H9 (cell line): Measurements from ENCODE around the gene TJAP1. TPM values are rescaled to one million over a fixed set of nuclear protein-coding genes. Genes with fewer than 3 reads are reported as not detected.
"Not testable (repeated sequence)": the region's sequence is repeated elsewhere in the genome, so short reads cannot be mapped to it uniquely, and the experiment has no call there.

ENCODE experiments used
- DNase-seq: peaks from one replicate; pipeline ENCODE4 v3.0.0-alpha.2; 2017
- H2AFZ ChIP-seq: one replicate; pipeline ENCODE4 v1.6.1; 2013; ENCODE audit warnings: mild to moderate bottlenecking, low read length, control low read depth, moderate library complexity
- H2AK5ac ChIP-seq: 2 replicates; pipeline ENCODE4 v1.6.1; 2013; ENCODE audit warnings: low read length, control low read depth, mixed read lengths; ENCODE audit not compliant: insufficient read length
- H2BK120ac ChIP-seq: one replicate; pipeline ENCODE4 v1.6.1; 2013; ENCODE audit warnings: low read depth, mild to moderate bottlenecking, low read length, control low read depth, inconsistent platforms; ENCODE audit not compliant: poor library complexity, severe bottlenecking
- H2BK12ac ChIP-seq: 2 replicates; pipeline ENCODE4 v1.6.1; 2013; ENCODE audit warnings: low read length, control low read depth, mixed read lengths, low read depth; ENCODE audit not compliant: insufficient read length
- H2BK15ac ChIP-seq: 2 replicates; pipeline ENCODE4 v1.6.1; 2013; ENCODE audit warnings: low read depth, low read length, control low read depth
- H2BK20ac ChIP-seq: one replicate; pipeline ENCODE4 v1.6.1; 2013; ENCODE audit warnings: low read depth, mild to moderate bottlenecking, low read length, control low read depth, inconsistent platforms; ENCODE audit not compliant: poor library complexity, severe bottlenecking
- H2BK5ac ChIP-seq: 2 replicates; pipeline ENCODE4 v1.6.1; 2013; ENCODE audit warnings: low read length, control low read depth, mixed read lengths; ENCODE audit not compliant: insufficient read length
- H3K14ac ChIP-seq: 2 replicates; pipeline ENCODE4 v1.6.1; 2013; ENCODE audit warnings: low read length, control low read depth; ENCODE audit not compliant: insufficient read depth
- H3K18ac ChIP-seq: 2 replicates; pipeline ENCODE4 v1.6.1; 2013; ENCODE audit warnings: low read depth, mild to moderate bottlenecking, mixed read lengths, low read length, control low read depth; ENCODE audit not compliant: insufficient read length
- H3K23ac ChIP-seq: 2 replicates; pipeline ENCODE4 v1.6.1; 2013; ENCODE audit warnings: low read length, control low read depth, mixed read lengths, low read depth; ENCODE audit not compliant: insufficient read length
- H3K23me2 ChIP-seq: 2 replicates; pipeline ENCODE4 v1.6.1; 2013; ENCODE audit warnings: low read depth, mild to moderate bottlenecking, mixed read lengths, low read length, control low read depth; ENCODE audit not compliant: insufficient read length, poor library complexity, severe bottlenecking
- H3K27ac ChIP-seq: 2 replicates; pipeline ENCODE4 v1.5.1; 2013; ENCODE audit warnings: low read length, control low read depth, mixed read lengths, low read depth; ENCODE audit not compliant: insufficient read length
- H3K27me3 ChIP-seq: 2 replicates; pipeline ENCODE4 v1.6.1; 2013; ENCODE audit warnings: low read length, control low read depth, inconsistent platforms; ENCODE audit not compliant: insufficient read depth
- H3K4ac ChIP-seq: 2 replicates; pipeline ENCODE4 v1.6.1; 2013; ENCODE audit warnings: low read depth, mild to moderate bottlenecking, control low read depth, inconsistent platforms, low read length, moderate library complexity
- H3K4me1 ChIP-seq: 2 replicates; pipeline ENCODE4 v1.6.1; 2013; ENCODE audit warnings: low read length, control low read depth, inconsistent platforms; ENCODE audit not compliant: insufficient read depth
- H3K4me2 ChIP-seq: 2 replicates; pipeline ENCODE4 v1.6.1; 2013; ENCODE audit warnings: low read length, control low read depth, mixed read lengths; ENCODE audit not compliant: insufficient read length, insufficient read depth
- H3K56ac ChIP-seq: 2 replicates; pipeline ENCODE4 v1.6.1; 2013; ENCODE audit warnings: low read depth, mild to moderate bottlenecking, mixed read lengths, low read length, control low read depth; ENCODE audit not compliant: insufficient read length
- H3K79me1 ChIP-seq: 2 replicates; pipeline ENCODE4 v1.6.1; 2013; ENCODE audit warnings: low read depth, mild to moderate bottlenecking, moderate library complexity, low read length, control low read depth, inconsistent platforms; ENCODE audit not compliant: insufficient read depth, poor library complexity, severe bottlenecking
- H3K79me2 ChIP-seq: 2 replicates; pipeline ENCODE4 v1.6.1; 2013; ENCODE audit warnings: low read length, control low read depth, inconsistent platforms; ENCODE audit not compliant: insufficient read depth
- H3K9ac ChIP-seq: 2 replicates; pipeline ENCODE4 v1.6.1; 2013; ENCODE audit warnings: low read length, control low read depth, mixed read lengths; ENCODE audit not compliant: insufficient read length; ENCODE audit errors: extremely low read depth
- H3K9me3 ChIP-seq: one replicate; pipeline ENCODE4 v1.6.1; 2013; ENCODE audit warnings: low read depth, low read length, inconsistent platforms; ENCODE audit not compliant: control insufficient read depth
- H3T11ph ChIP-seq: one replicate; pipeline ENCODE4 v1.6.1; 2013; ENCODE audit warnings: mild to moderate bottlenecking, low read length, control low read depth, inconsistent platforms
- H4K20me1 ChIP-seq: one replicate; pipeline ENCODE4 v1.6.1; 2013; ENCODE audit not compliant: control insufficient read depth, insufficient read length, insufficient read depth
- H4K5ac ChIP-seq: 2 replicates; pipeline ENCODE4 v1.6.1; 2013; ENCODE audit warnings: low read depth, mild to moderate bottlenecking, mixed read lengths, low read length, control low read depth; ENCODE audit not compliant: insufficient read length
- H4K8ac ChIP-seq: replicated peaks from 2 replicates; pipeline ENCODE4 v1.6.1; 2013; ENCODE audit warnings: low read length, control low read depth, mixed read lengths, low read depth; ENCODE audit not compliant: insufficient read length
- H4K91ac ChIP-seq: 2 replicates; pipeline ENCODE4 v1.6.1; 2013; ENCODE audit warnings: low read depth, mild to moderate bottlenecking, moderate library complexity, mixed read lengths, low read length, control low read depth; ENCODE audit not compliant: insufficient read length
- H3K27ac Mint-ChIP-seq, 3 experiments: 2 replicates in 2 of 3; 3 replicates in 1 of 3; pipeline ENCODE4 v1.8.0; 2020 to 2021; ENCODE audit warnings: mixed read lengths in 3 of 3, mild to moderate bottlenecking in 1 of 3, moderate library complexity in 1 of 3
- H3K27me3 Mint-ChIP-seq: 2 replicates; pipeline ENCODE4 v1.8.0; 2021; ENCODE audit warnings: low read depth, mild to moderate bottlenecking, moderate library complexity, mixed read lengths
- H3K36me3 Mint-ChIP-seq, 3 experiments: 2 replicates in 2 of 3; 3 replicates in 1 of 3; pipeline ENCODE4 v1.8.0; 2020 to 2021; ENCODE audit warnings: low read depth in 3 of 3, mixed read lengths in 3 of 3; ENCODE audit not compliant: insufficient read depth in 1 of 3
- H3K4me1 Mint-ChIP-seq, 2 experiments: 2 replicates each; pipeline ENCODE4 v1.8.0; 2020; ENCODE audit warnings: mixed read lengths in 2 of 2
- H3K4me3 Mint-ChIP-seq, 2 experiments: 2 replicates in 1 of 2; 3 replicates in 1 of 2; pipeline ENCODE4 v1.8.0; 2020 to 2021; ENCODE audit warnings: mild to moderate bottlenecking in 2 of 2, mixed read lengths in 2 of 2, moderate library complexity in 1 of 2
- H3K9me3 Mint-ChIP-seq, 2 experiments: 2 replicates in 1 of 2; 3 replicates in 1 of 2; pipeline ENCODE4 v1.8.0; 2020; ENCODE audit warnings: mild to moderate bottlenecking in 2 of 2, mixed read lengths in 2 of 2, moderate library complexity in 1 of 2
- CTCF ChIP-seq: fragments of 200-600 bp; sonication (generic); conservative IDR thresholded peaks from 3 replicates; pipeline ENCODE4 v1.8.0; 2021; ENCODE audit warnings: antibody characterized with exemption, mild to moderate bottlenecking
- WGBS: extraction: QIAGEN DNeasy Blood & Tissue Kit; methylation state at CpG from one replicate; pipeline ENCODE4 v1.1.7; 2013; ENCODE audit warnings: missing lambda C conversion rate, low lambda C conversion rate, mixed read lengths; ENCODE audit not compliant: insufficient read length; ENCODE audit errors: extremely low coverage; 5-methylcytosine and 5-hydroxymethylcytosine counted together
- total RNA-seq: library from RNA; stranded (reverse); gene quantifications from 2 replicates; pipeline ENCODE4 v1.2.1, GENCODE V29; 2021

The TJAP1 gene
- total RNA-seq, 1 experiment from 2014 or later: 45.1 TPM

GRCh38 chr6:43497689-43498088, 20.3 kb downstream of the TJAP1 start:
- no peak overlapping the region for H3K4me3 Mint-ChIP-seq
- H4K20me1 ChIP-seq: peaks cover 2% of the 10 kb centered on the region

GRCh38 chr6:43498291-43498690, 20.9 kb downstream of the TJAP1 start:
- not testable (repeated sequence) for H4K8ac ChIP-seq, H3K27ac ChIP-seq, H3K23ac ChIP-seq, H3K27me3 Mint-ChIP-seq, H3K4me2 ChIP-seq, H3K9ac ChIP-seq, H2BK20ac ChIP-seq, H3K23me2 ChIP-seq, H3K4ac ChIP-seq, H3K27ac Mint-ChIP-seq, H3K4me3 Mint-ChIP-seq, H3K9me3 Mint-ChIP-seq, H3K79me2 ChIP-seq, H3K4me1 ChIP-seq, H2AFZ ChIP-seq, DNase-seq, H3K79me1 ChIP-seq, H3K27me3 ChIP-seq, H3K56ac ChIP-seq, H2BK12ac ChIP-seq, H4K5ac ChIP-seq, H2BK120ac ChIP-seq, H3K18ac ChIP-seq, H2AK5ac ChIP-seq, H3K9me3 ChIP-seq, H3K14ac ChIP-seq, H2BK15ac ChIP-seq, H3T11ph ChIP-seq, H2BK5ac ChIP-seq, H4K20me1 ChIP-seq, H4K91ac ChIP-seq
- WGBS: no CpG with 5 or more reads among the region's 5 CpGs
- Mint-ChIP-seq H3K4me1 (peaks cover 15% of the 10 kb centered on the region in 2 experiments), H3K36me3 (peaks cover 21 to 56% (median 54%) of the 10 kb centered on the region in 3 experiments)

More at GRCh38 chr6:43497689-43498088, 20.3 kb downstream of the TJAP1 start:
- Histone ChIP-seq H4K5ac (no peak overlapping the region), H3K4me1 (peaks cover 3% of the 10 kb centered on the region; the same call in 1 of the 2 replicates), H2BK5ac (no peak overlapping the region), H3K27me3 (no peaks in the 10 kb centered on the region), H2BK12ac (no peak overlapping the region), H3K23me2 (no peaks in the 10 kb centered on the region), H2BK20ac (no peak overlapping the region), H3K9me3 (no peaks in the 10 kb centered on the region), H4K91ac (no peak overlapping the region), H2BK120ac (no peak overlapping the region), H3K4me2 (no peak overlapping the region), H3T11ph (no peak overlapping the region), H3K18ac (no peak overlapping the region), H3K14ac (no peak overlapping the region), H3K56ac (no peak overlapping the region), H3K23ac (no peak overlapping the region), H3K79me1 (peaks cover 2% of the 10 kb centered on the region), H2AFZ (no peak overlapping the region), H3K4ac (no peak overlapping the region), H2AK5ac (no peak overlapping the region), H4K8ac (no peak overlapping the region), H3K9ac (no peak overlapping the region), H2BK15ac (no peak overlapping the region), H3K79me2 (no peaks in the 10 kb centered on the region; the same call in 1 of the 2 replicates), H3K27ac (no peak overlapping the region)
- H3K9me3 Mint-ChIP-seq: no peaks in the 10 kb centered on the region
- peaks cover 21% of the 10 kb centered on the region in 2 experiments for H3K4me1 Mint-ChIP-seq
- no peaks in the 10 kb centered on the region for H3K27me3 Mint-ChIP-seq
- WGBS: no CpG with 5 or more reads among the region's 12 CpGs
- TF ChIP-seq CTCF: no peak
- H3K36me3 Mint-ChIP-seq: peaks cover 19 to 50% (median 48%) of the 10 kb centered on the region in 3 experiments
- no peak for DNase-seq
- peak overlapping the region in 1 of 3 experiments; percentile 93; a peak in 1 of 7 replicates for H3K27ac Mint-ChIP-seq
